KMS-11 (cell line): ENCODE results near the gene DZIP3.

ENCODE experiments used
- H2AFZ ChIP-seq: fragments of 200-600 bp; sonication (generic); 2 replicates; pipeline ENCODE4 v1.6.1; 2016; ENCODE audit warnings: antibody characterized with exemption, mixed run types, low read depth
- H3K27ac ChIP-seq: fragments of 200-600 bp; sonication (generic); 2 replicates; pipeline ENCODE4 v1.6.1; 2016; ENCODE audit warnings: mild to moderate bottlenecking, mixed run types
- H3K27me3 ChIP-seq: fragments of 200-600 bp; sonication (generic); 2 replicates; pipeline ENCODE4 v1.6.1; 2017; ENCODE audit warnings: mild to moderate bottlenecking, low read depth, mixed run types, moderate library complexity; ENCODE audit not compliant: insufficient read depth
- H3K36me3 ChIP-seq: fragments of 200-600 bp; sonication (generic); 2 replicates; pipeline ENCODE4 v1.6.1; 2017; ENCODE audit warnings: mild to moderate bottlenecking, mixed run types; ENCODE audit not compliant: insufficient read depth
- H3K4me1 ChIP-seq: fragments of 200-600 bp; sonication (generic); 2 replicates; pipeline ENCODE4 v1.6.1; 2016; ENCODE audit warnings: mild to moderate bottlenecking, low read depth, mixed run types; ENCODE audit not compliant: poor library complexity, severe bottlenecking
- H3K4me2 ChIP-seq: fragments of 200-600 bp; sonication (generic); 2 replicates; pipeline ENCODE4 v1.7.0; 2016; ENCODE audit warnings: mild to moderate bottlenecking, mixed run types
- H3K4me3 ChIP-seq: fragments of 200-600 bp; sonication (generic); IDR thresholded peaks from 2 replicates; pipeline ENCODE4 v1.6.1; 2017; ENCODE audit warnings: low read depth, low read length, mixed read lengths; ENCODE audit not compliant: insufficient read depth
- H3K79me2 ChIP-seq: fragments of 200-600 bp; sonication (generic); 2 replicates; pipeline ENCODE4 v1.6.1; 2016; ENCODE audit warnings: low read depth, mixed run types; ENCODE audit not compliant: insufficient read depth
- H3K9ac ChIP-seq: fragments of 200-600 bp; sonication (generic); 2 replicates; pipeline ENCODE4 v1.6.1; 2016; ENCODE audit warnings: mild to moderate bottlenecking, mixed run types
- H4K20me1 ChIP-seq: fragments of 200-600 bp; sonication (generic); 2 replicates; pipeline ENCODE4 v1.6.1; 2016; ENCODE audit warnings: mild to moderate bottlenecking, mixed run types; ENCODE audit not compliant: insufficient read depth
- TF ChIP-seq, protein P1 (sequence below): fragments of 200-600 bp; sonication (generic); conservative IDR thresholded peaks from 2 replicates; pipeline ENCODE4 v1.6.1; 2017; ENCODE audit warnings: low read depth, mild to moderate bottlenecking, antibody characterized with exemption, low read length, moderate library complexity, mixed read lengths

The DZIP3 gene

GRCh38 chr3:108713009-108713516, 123.5 kb downstream of the DZIP3 start:
- no peaks in the 10 kb centered on the region for H4K20me1 ChIP-seq
- no peaks in the 10 kb centered on the region for H3K4me1 ChIP-seq
- H3K9ac ChIP-seq, result no peak overlapping the region
- no peak overlapping the region for H3K27ac ChIP-seq
- no peak overlapping the region for H2AFZ ChIP-seq
- TF ChIP-seq, protein P1, sequence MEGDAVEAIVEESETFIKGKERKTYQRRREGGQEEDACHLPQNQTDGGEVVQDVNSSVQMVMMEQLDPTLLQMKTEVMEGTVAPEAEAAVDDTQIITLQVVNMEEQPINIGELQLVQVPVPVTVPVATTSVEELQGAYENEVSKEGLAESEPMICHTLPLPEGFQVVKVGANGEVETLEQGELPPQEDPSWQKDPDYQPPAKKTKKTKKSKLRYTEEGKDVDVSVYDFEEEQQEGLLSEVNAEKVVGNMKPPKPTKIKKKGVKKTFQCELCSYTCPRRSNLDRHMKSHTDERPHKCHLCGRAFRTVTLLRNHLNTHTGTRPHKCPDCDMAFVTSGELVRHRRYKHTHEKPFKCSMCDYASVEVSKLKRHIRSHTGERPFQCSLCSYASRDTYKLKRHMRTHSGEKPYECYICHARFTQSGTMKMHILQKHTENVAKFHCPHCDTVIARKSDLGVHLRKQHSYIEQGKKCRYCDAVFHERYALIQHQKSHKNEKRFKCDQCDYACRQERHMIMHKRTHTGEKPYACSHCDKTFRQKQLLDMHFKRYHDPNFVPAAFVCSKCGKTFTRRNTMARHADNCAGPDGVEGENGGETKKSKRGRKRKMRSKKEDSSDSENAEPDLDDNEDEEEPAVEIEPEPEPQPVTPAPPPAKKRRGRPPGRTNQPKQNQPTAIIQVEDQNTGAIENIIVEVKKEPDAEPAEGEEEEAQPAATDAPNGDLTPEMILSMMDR, result no peak
- no peaks in the 10 kb centered on the region for H3K79me2 ChIP-seq
- H3K4me3 ChIP-seq, result no peak overlapping the region
- no peak overlapping the region for H3K4me2 ChIP-seq
- no peaks in the 10 kb centered on the region for H3K36me3 ChIP-seq
- no peaks in the 10 kb centered on the region for H3K27me3 ChIP-seq

GRCh38 chr3:108713816-108714215, 124.3 kb downstream of the DZIP3 start:
- no peaks in the 10 kb centered on the region for H3K27me3 ChIP-seq
- H3K9ac ChIP-seq, result no peak overlapping the region
- no peaks in the 10 kb centered on the region for H3K79me2 ChIP-seq
- no peaks in the 10 kb centered on the region for H3K36me3 ChIP-seq
- no peak overlapping the region for H3K27ac ChIP-seq
- H4K20me1 ChIP-seq, result no peaks in the 10 kb centered on the region
- TF ChIP-seq, protein P1, result no peak
- H3K4me2 ChIP-seq, result no peak overlapping the region
- no peak overlapping the region for H3K4me3 ChIP-seq
- H3K4me1 ChIP-seq, result no peaks in the 10 kb centered on the region
- no peak overlapping the region for H2AFZ ChIP-seq

GRCh38 chr3:108718454-108718853, 128.9 kb downstream of the DZIP3 start:
- H3K9ac ChIP-seq, result no peak overlapping the region
- no peak overlapping the region for H3K27ac ChIP-seq
- TF ChIP-seq, protein P1, result no peak
- H3K79me2 ChIP-seq, result no peaks in the 10 kb centered on the region
- H3K4me3 ChIP-seq, result no peak overlapping the region
- H3K4me1 ChIP-seq, result no peaks in the 10 kb centered on the region
- H4K20me1 ChIP-seq, result no peaks in the 10 kb centered on the region
- H3K4me2 ChIP-seq, result no peak overlapping the region
- no peaks in the 10 kb centered on the region for H3K27me3 ChIP-seq
- H2AFZ ChIP-seq, result no peak overlapping the region
- H3K36me3 ChIP-seq, result no peaks in the 10 kb centered on the region

DNA sequence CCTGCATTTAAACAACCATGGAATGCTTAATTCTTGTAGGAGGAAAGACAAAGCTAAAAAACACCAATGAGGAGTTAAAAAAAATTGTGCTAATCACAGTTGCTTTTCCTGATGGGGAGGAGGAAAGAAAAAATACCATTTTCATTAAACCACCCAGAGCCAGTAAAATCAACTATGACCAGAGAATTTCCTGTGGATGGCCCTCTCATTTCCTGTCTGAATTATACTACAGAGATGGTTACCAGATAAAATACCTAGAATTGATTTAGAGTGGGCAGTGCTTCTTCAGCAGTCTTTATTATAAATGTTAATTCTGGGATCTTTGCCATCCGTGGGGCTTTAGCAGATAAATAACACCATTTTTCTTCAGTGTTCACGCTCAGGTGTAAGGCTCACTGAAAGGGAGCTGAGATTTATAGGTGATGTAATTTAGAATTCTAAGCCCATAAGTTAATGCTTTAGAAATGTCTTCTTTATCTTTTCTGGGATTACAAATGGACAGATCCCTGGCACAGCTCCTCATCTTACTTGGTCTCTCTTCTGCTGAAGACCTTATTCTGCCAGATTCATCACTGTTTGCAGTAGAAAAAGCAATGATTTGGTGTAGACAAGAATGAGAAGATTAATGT, 129.8 kb downstream of the DZIP3 start:
- Histone ChIP-seq H3K4me3 (no peak overlapping the region), H2AFZ (no peak overlapping the region)
- TF ChIP-seq, protein P1, result no peak

More for the DNA sequence above, 129.8 kb downstream of the DZIP3 start:
- no peaks in the 10 kb centered on the region for H3K36me3 ChIP-seq
- H4K20me1 ChIP-seq, result no peaks in the 10 kb centered on the region
- no peaks in the 10 kb centered on the region for H3K27me3 ChIP-seq
- H3K9ac ChIP-seq, result no peak overlapping the region
- H3K27ac ChIP-seq, result no peak overlapping the region
- no peak overlapping the region for H3K4me2 ChIP-seq
- H3K79me2 ChIP-seq, result no peaks in the 10 kb centered on the region
- H3K4me1 ChIP-seq, result no peaks in the 10 kb centered on the region
